Erythroblast (primary cell): ENCODE data around the gene KATNB1.

Source experiments
- GATA1 ChIP-seq: IDR thresholded peaks from 2 replicates; pipeline ENCODE4 v1.6.1; 2011; ENCODE audit warnings: low read depth, mild to moderate bottlenecking, control low read depth, low read length, moderate library complexity
- POLR2A ChIP-seq: IDR thresholded peaks from 2 replicates; pipeline ENCODE4 v1.6.1; 2011; ENCODE audit warnings: mild to moderate bottlenecking, low read length

DNA sequence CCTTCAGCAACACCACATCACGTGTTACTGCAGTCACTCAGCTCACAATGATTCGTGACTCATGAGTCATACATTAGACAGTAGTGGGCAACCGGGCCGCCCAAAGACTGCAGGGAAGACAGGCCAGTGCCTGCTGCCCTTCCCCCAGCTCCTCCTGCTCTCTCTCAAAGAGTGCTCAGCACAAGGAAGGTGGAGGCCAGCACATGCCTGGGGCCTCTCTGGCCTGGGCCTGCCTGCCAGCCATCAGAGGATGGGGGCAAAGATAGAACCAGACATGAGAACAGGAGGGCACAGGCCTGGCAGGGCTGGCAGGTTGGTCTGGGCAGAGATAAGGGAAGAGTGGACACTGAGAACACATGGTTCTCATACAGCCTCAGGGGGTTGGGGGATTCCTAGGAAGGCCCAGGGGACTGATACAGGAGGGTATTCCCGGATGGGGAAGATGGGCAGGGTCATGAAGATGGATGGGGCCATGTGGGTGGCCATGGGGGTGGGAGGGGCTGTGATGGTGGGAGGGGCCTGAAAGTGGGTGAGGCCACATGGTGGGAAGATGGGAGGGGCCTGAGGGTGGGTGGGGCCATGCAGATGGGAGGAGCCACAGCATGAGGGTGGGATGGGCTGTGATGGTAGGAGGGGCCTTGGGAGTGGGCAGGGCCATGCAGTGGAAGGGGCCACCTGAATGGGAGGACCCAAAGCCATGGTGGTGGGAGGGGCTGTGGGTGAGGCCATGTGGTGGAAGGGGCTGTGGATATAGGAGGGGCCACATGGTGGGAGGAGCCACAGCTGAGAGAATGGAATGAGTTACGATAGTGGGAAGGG lies 29.0 kb downstream of the KATNB1 start:
- no peak for TF ChIP-seq POLR2A
- no peak for TF ChIP-seq GATA1
